HCT116 (cell line): ENCODE results near the gene ATP6V0B.

Experiments
- EZH2 ChIP-seq: fragments of 200-600 bp; sonication (generic); IDR thresholded peaks from 2 replicates; pipeline ENCODE4 v1.6.1; 2017; ENCODE audit warnings: antibody characterized with exemption, mixed run types
- POLR2A ChIP-seq: IDR thresholded peaks from 2 replicates; pipeline ENCODE4 v1.7.0; 2011; ENCODE audit warnings: borderline replicate concordance; ENCODE audit not compliant: insufficient read depth, insufficient read length; ENCODE audit errors: extremely low read depth
- POLR2AphosphoS5 ChIP-seq: IDR thresholded peaks from 2 replicates; pipeline ENCODE4 v1.6.1; 2011; ENCODE audit warnings: mild to moderate bottlenecking, low read depth, low read length, moderate library complexity
- TF ChIP-seq, protein P1 (sequence below), 3 experiments: fragments of 200-600 bp in 1 of 3; sonication (generic) in 1 of 3; IDR thresholded peaks in 2 of 3; conservative IDR thresholded peaks in 1 of 3; 2 replicates each; pipeline ENCODE4 v1.5.1; 2012 to 2017; ENCODE audit warnings: low read depth in 2 of 3, low read length in 2 of 3, antibody characterized with exemption in 1 of 3, borderline replicate concordance in 1 of 3, control low read depth in 1 of 3, mild to moderate bottlenecking in 1 of 3, mixed read lengths in 1 of 3, mixed run types in 1 of 3, moderate library complexity in 1 of 3; ENCODE audit not compliant: insufficient read depth in 1 of 3

GRCh38 chr1:43953361-43953760, 21.4 kb upstream of the ATP6V0B start:
- TF ChIP-seq EZH2 (no peak), POLR2AphosphoS5 (no peak), POLR2A (no peak)
- TF ChIP-seq, protein P1, sequence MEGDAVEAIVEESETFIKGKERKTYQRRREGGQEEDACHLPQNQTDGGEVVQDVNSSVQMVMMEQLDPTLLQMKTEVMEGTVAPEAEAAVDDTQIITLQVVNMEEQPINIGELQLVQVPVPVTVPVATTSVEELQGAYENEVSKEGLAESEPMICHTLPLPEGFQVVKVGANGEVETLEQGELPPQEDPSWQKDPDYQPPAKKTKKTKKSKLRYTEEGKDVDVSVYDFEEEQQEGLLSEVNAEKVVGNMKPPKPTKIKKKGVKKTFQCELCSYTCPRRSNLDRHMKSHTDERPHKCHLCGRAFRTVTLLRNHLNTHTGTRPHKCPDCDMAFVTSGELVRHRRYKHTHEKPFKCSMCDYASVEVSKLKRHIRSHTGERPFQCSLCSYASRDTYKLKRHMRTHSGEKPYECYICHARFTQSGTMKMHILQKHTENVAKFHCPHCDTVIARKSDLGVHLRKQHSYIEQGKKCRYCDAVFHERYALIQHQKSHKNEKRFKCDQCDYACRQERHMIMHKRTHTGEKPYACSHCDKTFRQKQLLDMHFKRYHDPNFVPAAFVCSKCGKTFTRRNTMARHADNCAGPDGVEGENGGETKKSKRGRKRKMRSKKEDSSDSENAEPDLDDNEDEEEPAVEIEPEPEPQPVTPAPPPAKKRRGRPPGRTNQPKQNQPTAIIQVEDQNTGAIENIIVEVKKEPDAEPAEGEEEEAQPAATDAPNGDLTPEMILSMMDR (IDR thresholded peaks at IDR 0.05 in 2 of 3, conservative IDR thresholded peaks at IDR 0.05 in 1 of 3; ENCODE audit: borderline replicate concordance in 1 of 3, insufficient read depth in 1 of 3, low read depth in 2 of 3, low read length in 2 of 3): no peak
